Amniotic stem cell (primary cell): Measurements from ENCODE around the gene HSD11B2.

ENCODE experiments used
- DNase-seq: peaks from one replicate; lab custom pipeline; 2025; lab: John Stamatoyannopoulos, UW

The HSD11B2 gene

DNA sequence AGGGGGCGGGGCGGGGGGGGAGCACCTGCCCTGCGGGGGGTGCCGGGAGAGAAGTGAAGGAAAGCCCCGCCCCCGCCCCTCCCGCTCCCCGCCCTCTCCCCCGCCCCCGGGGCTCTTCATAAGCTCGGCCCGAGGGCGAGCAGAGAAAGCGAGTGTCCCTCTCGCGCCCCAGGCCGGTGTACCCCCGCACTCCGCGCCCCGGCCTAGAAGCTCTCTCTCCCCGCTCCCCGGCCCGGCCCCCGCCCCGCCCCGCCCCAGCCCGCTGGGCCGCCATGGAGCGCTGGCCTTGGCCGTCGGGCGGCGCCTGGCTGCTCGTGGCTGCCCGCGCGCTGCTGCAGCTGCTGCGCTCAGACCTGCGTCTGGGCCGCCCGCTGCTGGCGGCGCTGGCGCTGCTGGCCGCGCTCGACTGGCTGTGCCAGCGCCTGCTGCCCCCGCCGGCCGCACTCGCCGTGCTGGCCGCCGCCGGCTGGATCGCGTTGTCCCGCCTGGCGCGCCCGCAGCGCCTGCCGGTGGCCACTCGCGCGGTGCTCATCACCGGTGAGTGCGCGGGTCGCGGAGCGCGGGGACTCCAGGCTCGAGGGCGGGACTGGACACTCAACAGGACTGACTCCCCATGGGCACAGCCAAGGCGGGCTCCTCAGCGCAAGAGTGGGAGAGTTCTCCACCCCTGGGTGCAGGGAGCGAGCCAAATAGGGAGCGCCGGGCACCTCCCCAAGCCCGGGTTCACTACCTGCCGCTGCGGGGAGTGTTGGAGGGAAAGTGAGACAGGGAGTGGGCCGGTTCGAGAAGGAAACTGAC lies at the start of gene HSD11B2:
Gene HSD11B2 (plus strand): TSS at position 145 of the 798 bp plus-strand sequence. CDS start 128 bp downstream, at position 273.
- peak; percentile 37 for DNase-seq

DNA sequence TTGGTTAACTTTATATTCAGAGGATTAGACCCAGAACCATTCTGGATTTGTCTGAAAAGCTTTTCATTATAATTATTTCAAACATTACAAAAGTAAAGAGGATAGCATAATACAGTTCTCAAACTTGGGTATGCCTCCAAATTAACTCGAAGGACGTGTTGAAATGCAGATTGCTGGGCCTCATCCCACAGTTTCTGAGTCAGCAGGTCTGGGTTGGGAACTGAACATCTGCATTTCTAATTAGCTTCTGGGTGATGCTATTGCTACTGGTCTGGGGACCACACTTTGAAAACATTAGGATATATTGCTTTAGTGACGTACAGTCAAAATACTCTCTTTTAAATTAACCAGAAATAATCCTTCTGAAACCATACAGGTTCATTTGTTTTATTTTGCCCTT lies 47.6 kb upstream of the HSD11B2 start:
- DNase-seq, result no peak

DNA sequence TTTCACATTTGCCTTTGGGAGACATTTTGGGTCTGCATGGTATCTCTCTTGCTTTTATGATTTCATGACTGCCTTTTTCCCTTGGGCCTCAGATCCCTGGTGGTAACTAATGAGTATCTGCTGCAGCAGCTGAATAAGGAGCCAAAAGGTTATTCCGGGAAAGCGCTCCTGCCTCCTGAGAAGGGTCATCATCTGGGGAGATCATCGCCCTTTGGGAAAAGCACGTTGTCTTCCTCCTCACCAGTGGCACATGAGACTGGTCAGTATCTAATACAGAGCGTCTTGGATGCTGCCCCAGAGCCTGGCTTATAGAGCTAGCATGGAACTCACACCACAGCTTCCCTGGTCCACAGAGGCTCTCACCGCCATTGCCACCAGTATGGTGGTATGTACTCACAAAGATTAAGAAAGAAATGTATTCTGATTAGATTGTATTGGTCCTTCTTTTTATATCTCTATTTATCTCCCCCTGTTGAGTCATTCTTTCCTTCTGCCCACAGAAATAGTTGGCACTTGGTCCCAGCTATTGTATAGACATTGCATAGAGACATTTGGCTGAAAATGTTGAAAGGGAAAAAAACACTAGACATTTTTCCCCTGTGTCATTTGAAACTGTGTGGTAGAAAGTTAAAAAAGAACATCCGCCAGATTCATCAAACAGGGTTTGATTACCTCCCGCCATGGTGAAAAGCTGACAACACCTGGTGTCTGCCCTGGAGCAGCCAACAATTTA lies 46.0 kb upstream of the HSD11B2 start:
- DNase-seq, result no peak

DNA sequence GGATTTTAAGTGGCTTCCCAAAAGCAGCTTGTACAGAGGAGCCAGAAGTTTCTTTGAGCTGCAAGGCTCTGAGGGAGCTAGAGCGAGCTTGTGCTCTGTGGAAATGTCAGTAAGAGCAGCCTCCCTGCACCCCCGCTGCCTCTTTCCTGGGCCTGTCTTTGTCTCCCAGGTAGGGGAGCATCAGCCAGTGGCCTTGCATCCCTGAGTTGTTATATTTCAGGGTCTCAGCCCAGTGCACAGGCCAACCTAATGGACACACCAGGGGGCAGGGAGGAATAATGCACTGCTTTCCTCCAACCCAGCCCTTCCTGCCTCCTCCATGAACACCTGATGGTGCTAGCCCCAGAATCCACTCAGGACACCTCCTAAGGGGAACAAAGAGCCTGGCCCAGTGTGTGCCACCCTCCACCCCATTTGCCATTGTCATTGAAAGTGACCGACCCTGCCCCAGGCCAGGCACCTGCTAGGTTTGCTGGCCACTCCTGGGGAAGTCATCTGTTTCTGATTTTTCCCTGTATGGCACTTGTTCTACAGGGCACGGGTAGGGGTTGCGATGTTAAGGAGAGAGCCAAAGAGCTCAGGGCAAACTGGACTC lies 44.0 kb upstream of the HSD11B2 start:
- no peak for DNase-seq

DNA sequence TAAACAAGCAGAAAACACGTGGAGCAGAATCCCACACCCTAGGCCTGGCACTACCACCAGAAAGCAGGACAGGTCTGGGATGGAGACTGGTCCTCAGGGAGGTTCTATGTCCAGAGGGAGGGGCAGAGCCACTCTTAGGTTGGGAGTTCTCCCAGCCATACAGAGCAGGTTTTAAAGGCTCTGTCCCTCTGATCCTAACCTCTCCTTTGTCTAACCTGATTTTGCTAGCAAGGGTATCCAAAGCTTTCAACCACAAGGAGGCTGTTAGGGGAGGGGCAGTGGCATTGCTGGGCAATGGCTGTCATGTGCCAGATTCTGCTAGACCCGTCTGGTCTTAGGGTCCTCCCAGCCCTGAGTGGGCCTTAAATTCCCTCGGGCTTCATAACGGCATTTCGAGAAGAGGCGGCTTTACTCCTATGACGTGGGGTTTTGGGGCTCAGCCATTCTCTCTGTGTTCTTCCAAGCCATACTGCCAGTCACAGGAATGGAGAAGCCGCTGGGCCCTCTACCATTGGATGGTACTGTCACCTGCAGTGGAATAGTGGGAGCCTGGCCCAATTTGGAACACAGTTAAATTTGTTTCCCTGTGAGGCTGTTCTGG lies 43.3 kb upstream of the HSD11B2 start:
- no peak for DNase-seq

DNA sequence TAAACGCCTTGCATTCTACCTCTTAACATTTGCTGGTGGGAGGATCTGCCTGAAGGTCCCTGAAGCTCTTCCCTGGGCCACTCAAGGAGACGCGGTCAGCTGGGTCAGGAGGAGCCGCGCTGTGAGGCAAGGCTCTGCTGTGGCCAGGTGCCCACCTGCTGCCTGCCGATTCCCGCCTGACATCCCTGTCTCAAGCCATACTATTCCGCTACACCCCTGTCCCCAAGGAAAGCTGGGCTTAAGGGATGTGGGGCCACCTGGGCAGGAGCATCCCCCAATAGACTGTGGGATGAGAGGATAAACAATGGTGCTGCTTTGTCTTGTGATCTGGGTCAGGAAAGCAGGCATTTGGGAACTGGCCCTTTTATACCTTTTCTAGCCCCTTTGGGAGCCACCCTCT lies 42.7 kb upstream of the HSD11B2 start:
- no peak for DNase-seq

DNA sequence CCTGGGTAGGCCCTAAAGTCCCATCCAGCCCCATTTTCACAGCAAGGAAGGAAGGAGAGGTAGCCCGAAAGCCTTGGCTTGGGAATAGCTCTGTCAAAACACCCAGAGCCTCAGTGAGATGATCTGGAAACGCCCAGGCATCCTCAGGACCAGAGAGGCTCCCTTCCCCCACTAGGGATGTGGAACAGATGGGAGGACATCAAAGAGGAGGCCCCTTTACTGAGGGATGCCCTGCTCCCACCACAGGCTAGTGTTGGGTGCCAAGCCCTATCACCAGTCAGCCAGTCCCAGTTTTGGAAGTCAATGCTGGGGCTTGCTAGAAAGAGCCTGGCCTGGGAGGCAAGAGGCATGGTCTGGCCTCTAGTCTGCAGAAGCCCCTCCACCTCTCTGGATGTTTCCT lies 42.3 kb upstream of the HSD11B2 start:
- no peak for DNase-seq

DNA sequence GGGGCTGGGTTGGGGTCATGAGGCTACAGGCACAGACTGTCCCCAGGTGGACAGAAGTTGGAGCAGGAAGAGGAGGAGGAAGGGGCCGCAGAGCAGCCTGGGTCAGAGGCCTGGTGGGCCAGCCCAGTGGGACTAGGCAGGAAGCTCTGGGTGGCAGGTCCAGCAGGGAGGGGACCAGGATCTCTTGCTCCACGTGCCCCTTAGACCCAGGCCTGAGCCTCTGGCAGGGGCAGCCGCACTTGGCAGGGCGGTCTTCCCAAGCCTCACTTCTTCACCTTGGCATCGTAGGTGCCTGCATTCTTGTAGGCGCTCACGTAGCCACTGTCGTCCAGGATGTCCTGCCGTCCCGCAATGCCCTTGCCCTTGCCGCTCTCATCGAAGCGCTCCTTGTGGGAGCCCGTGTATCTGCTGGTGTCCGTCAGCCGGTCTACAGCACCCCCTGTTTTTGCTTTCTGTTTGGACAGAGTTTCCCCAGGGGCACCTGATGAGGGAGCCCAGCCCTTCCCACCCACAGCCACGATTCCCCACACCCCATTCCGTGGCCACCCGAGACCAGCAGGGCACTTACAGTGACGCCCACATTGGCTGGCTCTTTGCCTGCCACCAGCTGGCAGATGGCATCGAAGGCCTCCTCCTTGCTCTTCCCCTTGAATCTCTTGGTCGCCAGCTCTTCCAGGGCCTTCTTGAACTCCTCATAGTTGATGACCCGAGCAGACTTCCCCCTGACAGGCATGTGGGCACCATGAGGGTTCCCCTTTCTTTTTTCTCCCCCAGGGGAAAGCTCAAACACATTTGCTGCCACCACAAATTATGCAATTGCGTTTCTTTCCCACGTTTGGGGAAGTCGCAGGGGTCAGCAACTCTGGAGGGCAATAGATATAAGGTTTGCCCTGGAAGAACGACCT lies 40.8 kb upstream of the HSD11B2 start:
- no peak for DNase-seq

DNA sequence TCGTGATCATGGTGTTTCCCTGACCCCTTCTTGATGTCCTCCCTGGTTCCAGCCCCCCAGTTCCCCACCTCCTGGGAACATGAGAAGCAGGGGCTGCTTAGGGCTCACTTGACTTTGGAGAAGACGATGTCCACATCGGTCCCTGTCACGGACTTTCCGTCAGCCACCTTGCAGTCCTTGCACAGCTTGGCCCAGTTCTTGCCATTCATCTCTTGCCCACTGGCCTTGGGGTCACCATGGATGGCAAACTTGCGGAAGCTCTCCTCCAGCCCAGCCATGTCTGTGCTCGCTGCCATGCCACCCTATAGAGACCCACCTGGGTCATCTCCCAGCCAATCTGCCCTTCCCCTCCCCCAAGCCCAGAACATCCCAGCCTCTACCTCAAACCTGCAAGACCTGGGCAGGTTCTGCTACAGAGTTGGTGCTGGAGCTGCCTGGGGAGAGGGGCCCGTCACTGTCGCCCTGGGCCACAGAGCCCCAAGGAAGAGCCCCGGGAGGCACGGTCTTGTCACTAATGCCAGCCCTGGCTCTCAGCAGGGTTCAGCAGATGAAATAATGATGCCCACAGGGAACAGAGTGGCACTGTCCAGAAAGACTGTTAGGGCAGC lies 40.0 kb upstream of the HSD11B2 start:
- DNase-seq, result no peak

DNA sequence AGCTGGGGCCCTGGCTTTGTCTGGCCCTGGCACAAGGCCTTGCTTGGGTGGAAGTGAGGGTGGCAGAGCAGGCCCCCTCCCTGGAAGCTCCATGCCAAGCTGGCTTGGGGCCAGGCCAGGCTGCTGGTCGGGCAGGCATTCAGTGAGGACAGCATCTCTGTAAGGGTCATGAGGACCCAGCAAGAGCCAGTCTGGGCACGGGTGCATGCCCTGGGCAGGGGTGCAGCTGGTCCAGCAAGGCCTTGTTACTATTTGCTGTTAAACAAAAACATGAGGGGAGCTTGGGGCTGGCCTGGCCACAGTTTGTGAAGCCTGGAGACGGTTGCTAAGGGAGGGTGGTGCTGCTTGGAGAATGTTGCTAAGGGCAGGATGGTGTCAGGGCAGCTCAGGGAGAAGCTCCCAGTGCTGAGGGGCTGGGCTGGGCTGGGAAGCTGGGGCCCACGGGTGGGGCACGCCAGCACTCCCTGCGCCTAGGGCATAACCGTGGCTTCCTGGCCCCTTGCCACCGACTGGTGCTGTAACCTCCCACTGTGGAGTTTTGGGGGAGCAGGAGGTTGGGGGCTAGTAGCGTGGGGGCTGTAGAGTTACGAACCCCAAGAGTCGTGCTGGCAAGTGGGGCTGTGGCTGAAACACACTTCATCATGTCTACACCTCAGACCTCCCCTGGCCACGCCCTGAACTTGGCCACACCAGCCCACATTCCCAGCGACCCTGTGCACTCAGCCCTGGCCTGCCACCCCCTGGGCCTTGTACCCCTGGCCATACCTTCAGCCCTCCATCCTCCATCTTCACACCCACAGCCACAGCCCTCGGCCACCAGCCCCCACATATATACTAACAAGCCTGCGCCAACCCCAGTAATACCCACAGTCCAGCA lies 39.3 kb upstream of the HSD11B2 start:
- no peak for DNase-seq

DNA sequence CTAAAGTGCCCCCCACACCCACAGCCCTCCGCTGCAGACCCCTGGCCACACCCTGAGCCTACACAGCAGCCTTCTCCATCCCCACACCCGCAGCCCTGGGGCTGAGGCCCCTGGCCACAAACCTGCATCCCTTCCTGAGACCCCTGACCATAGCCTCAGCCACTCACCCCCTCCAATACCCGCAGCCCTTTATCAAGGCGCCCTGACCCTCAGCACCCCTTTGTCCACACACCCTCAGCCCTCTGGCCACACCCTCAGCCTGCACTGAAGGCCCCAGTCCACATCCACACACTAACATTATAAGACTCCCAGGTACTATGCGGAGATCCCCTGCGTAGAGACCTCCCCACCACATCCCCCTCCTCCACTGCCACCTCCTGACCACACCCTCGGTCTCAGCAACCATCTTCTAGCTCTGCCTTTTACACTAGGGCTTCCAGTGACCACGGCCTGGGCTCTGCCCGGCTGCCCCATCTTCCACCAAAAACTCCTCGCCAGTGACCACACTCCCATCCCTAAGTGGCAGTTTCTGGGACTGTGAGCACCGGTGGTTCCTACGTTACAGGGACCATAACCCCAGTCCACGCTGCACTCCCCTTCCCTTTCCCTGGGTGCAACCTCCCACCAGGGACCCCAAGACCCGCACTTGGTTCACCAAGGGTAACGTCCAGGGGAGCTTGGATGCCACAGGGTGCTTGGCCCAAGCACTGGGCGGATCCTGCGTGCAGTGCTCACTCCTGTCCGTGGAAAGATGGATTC lies 38.4 kb upstream of the HSD11B2 start:
- no peak for DNase-seq

DNA sequence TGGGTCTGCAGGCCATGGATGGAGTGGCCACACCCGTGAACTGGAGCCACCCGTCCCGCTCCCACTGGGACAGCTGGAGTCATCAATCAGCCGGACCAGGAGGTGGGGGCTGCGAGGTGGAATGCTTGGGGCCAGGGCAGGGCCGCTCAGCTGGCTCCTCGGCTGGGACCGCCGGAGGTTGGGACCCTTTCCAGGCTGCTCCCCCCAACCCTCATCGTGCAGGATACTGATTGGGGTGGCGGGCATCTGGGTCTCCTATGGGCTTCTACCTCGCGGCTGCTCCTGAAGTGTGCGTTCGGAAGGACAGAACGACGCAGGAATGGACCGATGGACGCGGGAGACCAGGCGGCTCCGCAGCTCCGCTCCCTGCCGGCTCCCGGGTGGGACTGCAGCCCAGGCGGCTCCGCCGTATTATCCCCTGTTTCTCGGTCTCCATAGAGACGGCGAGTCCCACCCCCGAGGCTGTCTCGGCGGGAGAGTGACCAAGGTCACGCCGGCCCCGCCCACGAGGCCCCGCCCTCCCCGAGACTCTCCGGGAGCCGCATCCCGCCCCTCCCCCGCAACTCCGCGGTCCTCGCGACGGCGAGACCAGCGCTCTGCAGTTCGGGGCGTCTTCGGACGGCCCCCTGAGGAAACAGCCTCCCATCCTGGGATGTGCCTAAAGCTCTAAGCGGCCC lies 37.7 kb upstream of the HSD11B2 start, which contains the start of gene TPPP3:
Gene TPPP3 (minus strand): TSS at position 388 of the 677 bp plus-strand sequence. CDS start 2,387 bp downstream, outside the sequence.
- peak; percentile 34 for DNase-seq

DNA sequence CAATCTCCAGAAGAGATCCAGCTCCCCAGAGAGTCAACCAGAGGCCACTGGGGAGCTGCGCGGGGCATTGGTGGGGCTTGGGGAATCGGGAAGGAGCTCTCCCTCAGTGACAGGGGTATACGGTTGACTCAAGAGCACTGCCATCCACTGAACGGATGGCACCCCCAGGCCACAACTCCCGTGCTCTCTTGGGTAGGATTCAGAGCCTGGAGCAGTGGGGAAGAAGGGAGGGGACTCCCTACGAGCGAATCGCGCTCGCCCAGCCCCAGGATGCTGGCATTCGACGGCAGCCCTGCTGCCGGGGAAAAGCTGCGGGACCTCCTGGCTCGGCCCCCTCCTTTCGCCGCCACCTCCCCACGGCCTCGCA lies 37.1 kb upstream of the HSD11B2 start:
- DNase-seq, result no peak

DNA sequence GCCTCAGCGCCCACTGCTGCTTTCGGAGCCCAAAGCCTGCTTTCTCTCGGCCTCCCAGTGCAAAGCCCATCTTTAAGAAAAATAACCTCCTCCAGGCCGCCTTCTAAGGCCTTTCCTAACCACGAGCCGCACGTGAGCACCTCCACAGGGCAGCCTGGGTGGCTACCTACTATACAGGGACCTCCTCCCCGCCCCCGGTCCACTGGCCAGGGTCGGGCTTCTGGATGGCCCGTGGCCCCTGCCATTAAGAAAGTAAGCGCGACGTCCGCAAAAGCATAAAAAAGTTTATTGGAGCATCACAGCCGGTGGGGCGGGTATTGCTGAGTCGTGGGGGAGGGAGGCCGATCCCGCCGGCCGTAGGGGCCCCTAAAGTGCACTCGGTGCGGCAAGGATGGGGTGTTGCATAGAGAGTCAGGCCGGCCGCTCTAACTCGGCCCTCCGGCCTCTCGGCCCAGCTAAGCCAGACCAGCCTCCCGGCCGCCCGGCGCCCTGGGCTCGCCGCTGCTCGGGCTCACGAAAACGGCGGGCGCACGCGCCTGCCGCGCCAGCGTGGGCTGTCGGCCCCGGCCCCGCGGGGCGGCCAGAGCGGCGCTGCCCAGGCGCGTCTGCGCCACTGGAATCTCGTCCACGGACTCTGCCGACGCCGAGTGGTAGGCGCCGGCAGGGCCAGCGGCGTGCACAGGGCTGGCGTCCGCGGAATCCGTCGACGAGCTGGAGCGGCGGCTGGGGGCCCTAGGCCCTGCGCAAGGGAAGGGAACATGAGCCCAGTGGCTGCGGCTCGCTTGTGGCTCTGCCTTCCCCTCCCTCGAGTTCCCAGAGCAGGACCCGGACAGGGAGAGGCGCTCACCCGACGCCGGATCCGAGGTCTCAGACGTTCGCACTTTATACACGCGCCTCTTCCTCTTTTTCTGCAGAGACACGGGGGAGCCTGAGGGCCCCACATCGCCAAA lies 36.5 kb upstream of the HSD11B2 start:
- DNase-seq, result no peak

DNA sequence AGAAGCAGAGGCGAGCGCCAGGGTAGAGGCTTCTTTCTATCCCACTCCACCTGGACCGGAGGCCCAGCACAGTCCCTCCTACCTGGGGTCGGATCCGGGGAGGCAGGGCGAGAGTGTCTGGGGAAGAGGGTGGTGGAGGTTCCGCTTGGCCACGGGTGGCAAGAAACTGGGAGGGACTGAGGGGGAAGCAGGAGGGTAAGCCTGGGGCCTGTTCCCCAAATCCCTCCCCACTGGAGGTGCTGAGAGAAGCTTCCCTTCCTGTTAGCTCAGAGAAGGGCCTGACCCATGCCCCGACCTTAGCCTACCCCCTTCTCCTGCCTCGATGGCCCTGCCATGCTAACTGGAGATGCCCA lies 35.8 kb upstream of the HSD11B2 start:
- DNase-seq, result no peak

DNA sequence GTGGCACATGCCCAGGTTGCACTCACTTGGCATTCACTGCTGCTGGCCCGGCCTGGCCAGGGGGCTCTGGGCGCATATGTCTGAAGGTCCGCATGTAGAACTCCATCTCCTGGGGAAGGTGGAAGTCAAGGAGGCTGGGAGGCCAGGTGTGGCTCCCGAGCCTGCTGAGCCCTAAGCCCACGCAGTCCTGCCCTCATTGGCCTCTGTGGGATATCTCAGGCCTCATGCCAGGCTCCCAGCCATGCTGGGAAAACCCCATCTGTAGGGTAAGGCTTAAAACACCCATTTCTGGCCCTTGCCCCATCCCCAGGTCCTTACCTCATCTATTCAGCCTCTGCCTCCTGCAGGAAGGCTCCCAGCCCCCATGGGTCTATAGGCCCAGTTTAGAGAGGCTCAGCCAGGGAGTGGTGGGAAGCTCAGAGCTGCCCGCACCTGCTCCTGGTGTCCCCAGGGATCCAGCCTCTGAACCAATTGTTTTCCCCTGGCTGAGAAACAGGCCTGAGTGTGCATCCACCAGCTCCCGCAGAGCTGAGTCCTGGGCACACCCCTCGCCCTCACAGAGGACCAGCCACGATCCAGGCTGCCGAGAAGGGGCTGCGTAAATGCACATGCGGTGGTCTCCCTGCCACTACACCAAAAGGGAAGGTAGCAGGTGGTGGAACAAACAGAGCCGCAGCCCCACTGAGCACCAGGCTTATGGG lies 35.3 kb upstream of the HSD11B2 start:
- DNase-seq, result no peak
